ENCODE results near the gene STX4. TPM values are rescaled to one million over a fixed set of nuclear protein-coding genes. Genes with fewer than 3 reads are reported as not detected.

The STX4 gene, protein sequence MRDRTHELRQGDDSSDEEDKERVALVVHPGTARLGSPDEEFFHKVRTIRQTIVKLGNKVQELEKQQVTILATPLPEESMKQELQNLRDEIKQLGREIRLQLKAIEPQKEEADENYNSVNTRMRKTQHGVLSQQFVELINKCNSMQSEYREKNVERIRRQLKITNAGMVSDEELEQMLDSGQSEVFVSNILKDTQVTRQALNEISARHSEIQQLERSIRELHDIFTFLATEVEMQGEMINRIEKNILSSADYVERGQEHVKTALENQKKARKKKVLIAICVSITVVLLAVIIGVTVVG
- total RNA-seq = 17.5 and 20.2 TPM in 2 replicates

DNA sequence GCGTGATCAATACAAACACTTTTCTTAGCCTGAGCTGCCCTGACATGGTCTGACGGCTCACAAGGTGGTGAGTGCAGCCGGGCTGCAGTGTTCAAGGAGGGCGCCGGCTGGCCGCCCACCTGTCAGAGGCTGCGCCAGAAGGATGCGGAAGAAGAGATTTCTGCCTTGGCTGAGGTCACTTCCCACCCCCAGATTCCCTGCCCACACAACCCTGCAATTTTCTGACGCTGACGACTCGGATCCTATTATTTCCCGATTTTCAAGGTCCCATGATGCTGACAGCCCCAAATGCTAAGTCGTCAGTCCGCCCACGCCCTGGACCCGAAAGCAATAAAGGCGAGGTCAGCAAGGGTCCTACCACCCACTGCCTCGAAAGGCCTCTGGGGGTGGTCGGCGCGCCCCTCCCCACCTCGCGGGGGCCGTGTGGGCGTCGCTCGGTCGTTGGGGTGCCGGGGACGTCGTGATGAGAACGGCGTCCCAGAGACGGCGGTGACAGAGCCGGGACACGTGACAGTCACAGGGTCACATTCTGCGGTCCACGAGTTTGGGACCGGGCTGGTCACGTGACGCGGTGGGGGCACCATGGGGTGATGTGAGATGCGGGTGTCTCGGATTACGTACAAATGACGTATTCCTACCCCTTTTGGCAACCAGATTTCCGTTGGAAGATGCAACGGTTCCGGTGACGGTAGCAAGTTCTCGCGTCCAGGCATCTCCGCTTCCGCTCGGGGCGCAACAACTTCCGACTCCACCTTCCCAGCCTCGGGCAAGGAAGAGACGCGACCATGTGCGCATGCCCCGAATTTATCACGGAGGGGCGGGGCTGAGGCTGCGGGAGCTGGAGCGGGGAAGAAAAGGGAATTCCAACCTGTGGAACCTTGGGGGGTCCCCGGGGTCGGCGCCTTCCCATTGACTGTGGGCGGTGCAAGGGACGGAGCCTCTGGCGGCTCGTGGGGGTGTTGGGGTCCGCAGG, at the start of gene STX4:
STX4 (plus strand) TSS at position 823 of the 973 bp plus-strand sequence. CDS start 248 bp downstream, outside the sequence.

DNA sequence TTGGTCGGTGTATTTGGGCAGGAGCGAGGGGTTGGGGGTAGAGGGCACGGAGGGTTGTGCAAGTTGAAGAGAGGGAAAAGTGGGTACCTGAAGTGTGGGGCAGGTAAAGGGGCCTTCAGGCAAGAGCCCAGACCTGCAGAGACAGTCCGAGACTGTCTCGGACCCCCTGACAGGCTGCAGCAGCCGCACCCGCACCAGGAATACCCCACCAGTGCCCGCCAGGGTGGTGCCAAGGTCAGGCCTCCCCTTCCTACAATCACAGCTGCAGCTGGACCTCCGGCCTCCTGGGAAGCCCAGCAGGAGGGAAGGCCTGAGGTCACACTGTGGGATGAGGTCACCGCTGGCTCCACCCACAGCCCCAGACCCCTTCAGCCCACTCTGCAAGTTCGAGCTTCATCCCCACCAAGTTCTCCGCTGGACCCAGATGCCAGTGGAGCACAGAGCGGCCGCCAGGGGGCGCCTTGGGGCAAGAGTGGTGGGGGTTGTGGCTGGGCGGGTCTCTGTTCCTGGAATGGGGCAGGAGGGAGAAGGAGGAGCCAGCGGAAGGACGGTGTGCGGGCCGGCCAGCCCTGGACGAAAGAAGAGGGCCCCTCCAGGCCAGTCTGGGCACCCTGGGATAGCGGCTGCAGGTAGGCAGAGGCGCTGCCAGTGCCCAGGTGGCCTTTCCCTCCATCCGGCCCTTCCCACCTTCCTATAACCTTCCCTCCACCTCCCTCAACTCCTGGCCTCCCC, 48.5 kb upstream of the STX4 start, which contains the start of gene HSD3B7:
HSD3B7 (plus strand) TSS at position 539 of the 732 bp plus-strand sequence. CDS start 452 bp downstream, outside the sequence.

DNA sequence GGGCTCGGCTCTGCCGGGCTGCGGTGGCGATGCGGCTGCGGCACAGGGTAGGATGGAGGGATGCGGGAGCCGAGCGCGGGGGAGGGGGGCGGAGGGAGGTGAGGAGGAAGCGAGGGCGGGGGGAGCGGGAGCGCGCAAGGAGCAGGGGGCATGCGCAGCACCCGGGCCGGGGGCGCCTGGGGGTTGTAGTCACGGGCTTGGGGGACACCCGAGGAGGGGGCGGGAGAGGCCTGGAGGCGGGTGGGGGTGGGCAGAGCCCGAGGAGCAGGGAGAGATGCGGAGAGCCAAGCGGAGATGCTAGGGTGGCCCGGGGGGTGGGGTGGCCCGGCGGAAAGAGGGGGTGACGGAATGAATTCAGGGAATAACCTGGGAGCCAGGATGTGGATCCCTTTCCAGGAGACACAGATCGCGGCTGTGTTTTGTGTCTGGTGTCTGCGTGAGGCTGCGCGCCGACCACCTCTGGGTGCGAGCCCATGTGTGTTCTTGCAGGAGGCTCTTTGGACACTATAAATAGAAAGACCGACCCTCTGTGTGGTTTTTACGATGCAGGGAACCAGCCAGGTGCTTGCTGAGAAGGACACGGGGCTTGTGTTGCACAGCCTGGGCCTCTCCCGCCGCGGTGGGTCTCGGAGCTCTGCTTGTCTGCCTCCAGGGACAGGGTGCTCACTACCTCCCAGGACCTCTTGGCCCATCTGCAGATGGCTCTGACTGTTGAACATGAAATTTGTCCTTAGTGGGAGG, 22.6 kb upstream of the STX4 start, which contains the start of gene STX1B:
STX1B (minus strand) TSS at position 54 of the 741 bp plus-strand sequence. CDS start 242 bp downstream, outside the sequence.

DNA sequence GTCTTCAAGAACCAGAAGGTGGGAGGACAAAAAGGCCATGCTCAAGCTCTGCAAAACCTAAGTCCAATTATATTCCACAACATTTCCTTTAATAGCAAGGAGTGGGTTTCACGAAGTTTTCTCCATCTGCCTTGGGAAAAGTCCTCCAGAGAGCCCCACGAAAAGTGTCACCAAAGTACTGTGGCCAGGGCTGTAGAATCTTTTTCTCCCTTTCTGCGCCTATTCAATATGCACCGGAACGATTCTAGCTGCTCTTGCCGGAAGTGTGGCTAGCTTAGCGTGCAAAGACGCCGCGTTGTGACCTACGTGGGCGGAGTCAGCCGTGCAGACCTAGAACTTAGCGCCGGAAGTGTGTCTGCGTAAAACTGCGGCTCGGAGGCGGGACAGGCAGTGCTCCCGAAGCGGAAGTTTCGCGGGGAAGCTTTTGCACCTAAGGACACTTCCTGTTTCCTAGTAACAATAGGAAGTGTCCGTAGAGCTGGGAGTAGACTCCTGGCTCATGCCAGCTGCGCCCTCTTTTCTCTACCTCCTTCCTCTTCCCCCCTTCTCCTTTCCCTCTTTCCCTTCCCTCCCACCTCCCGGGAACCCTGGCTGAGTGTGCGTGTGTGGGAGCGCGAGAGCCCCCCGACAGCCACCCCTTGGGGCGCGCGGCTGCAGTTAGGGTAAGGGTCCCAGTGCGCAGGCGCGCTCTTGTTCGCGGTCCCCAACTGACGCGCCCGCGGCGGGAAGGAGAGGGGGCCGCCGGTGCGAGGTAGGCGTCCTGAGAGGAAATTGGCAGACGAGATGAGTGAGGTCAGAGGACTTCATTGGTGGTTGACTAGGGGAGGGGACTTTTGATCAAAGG, 40.8 kb downstream of the STX4 start, which contains the start of the genes ZNF646 and ZNF668:
ZNF646 (plus strand) TSS at position 453 of the 844 bp plus-strand sequence. CDS start 1,903 bp downstream, outside the sequence.
ZNF668 (minus strand) TSS at position 271 of the 844 bp plus-strand sequence. CDS start 9,781 bp downstream, outside the sequence.

DNA sequence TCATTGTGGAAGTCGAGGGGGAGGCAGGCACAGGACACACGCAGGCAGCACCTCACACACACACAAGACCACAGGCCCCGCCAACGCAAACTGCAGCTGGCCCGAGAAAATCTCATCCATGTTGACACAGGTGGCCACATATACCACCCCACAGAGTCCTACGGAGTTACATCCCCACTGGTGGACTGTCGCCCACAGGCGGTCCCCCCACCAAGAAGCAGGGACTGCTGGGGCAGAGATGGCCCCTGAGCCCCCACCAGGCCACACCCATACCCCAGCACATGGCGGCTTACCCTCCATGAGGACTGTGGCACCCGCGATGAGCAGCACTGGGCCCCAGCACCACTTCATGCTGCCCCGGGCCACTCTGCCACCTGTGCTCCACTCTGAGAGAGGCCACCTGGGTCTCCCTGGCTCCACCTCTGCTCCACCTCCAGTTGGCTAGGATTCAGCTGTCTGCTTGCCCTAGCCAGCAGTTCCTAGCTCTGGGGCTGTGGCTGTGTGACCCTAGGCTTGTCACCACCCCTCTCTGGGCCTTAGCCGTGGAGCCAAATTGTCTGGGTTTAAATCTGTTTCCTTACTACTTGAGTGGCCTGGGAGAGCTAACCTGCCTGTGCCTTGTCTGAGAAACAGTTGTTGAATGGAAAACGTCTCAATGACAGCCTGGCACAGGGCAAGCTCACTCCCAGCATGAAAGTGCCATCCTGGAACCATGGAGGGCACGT, 55.3 kb downstream of the STX4 start, which contains the start of gene PRSS53:
PRSS53 (minus strand) TSS at position 485 of the 725 bp plus-strand sequence; CDS start at position 351, 134 bp downstream.

Other genes starting within 250 kb of the STX4 start
- 13.4 and 15.9 TPM in 2 replicates for gene ZNF629, start 246.4 kb upstream of the STX4 start, total RNA-seq
- 65.5 and 67.8 TPM in 2 replicates for gene BCL7C, start 139.5 kb upstream of the STX4 start, total RNA-seq
- 2.9 and 5.2 TPM in 2 replicates for gene CTF1, start 136.9 kb upstream of the STX4 start, total RNA-seq
- gene FBXL19, start 110.0 kb upstream of the STX4 start, total RNA-seq = 14.0 and 16.7 TPM in 2 replicates
- 85.8 and 98.9 TPM in 2 replicates for gene ORAI3, start 84.5 kb upstream of the STX4 start, total RNA-seq
- gene SETD1A, start 75.8 kb upstream of the STX4 start, total RNA-seq = 3.3 and 4.0 TPM in 2 replicates
- gene HSD3B7, start 48.4 kb upstream of the STX4 start, total RNA-seq = 11.6 and 14.7 TPM in 2 replicates
- gene STX1B, start 22.9 kb upstream of the STX4 start, total RNA-seq = under 0.01 and 0.94 TPM in 2 replicates
- 13.5 and 16.9 TPM in 2 replicates for gene ZNF668, start 40.7 kb downstream of the STX4 start, total RNA-seq
- gene ZNF646, start 40.9 kb downstream of the STX4 start, total RNA-seq = 9.1 and 13.3 TPM in 2 replicates
- 0.58 and 1.2 TPM in 2 replicates for gene PRSS53, start 55.4 kb downstream of the STX4 start, total RNA-seq
- 198 and 277 TPM in 2 replicates for gene VKORC1, start 61.2 kb downstream of the STX4 start, total RNA-seq
- gene BCKDK, start 74.8 kb downstream of the STX4 start, total RNA-seq = 51.4 and 68.6 TPM in 2 replicates
- 30.2 and 33.0 TPM in 2 replicates for gene KAT8, start 84.1 kb downstream of the STX4 start, total RNA-seq
- gene PRSS8, start 102.2 kb downstream of the STX4 start, total RNA-seq = 0.12 and 0.51 TPM in 2 replicates
- gene PRSS36, start 116.5 kb downstream of the STX4 start, total RNA-seq = 0.34 and 1.3 TPM in 2 replicates
- 29.2 and 31.2 TPM in 2 replicates for gene FUS, start 146.6 kb downstream of the STX4 start, total RNA-seq
- 50.4 and 57.1 TPM in 2 replicates for gene PYCARD, start 169.2 kb downstream of the STX4 start, total RNA-seq
- 0.68 TPM in 1 of 2 replicates, not detected in the other for gene TRIM72, start 180.6 kb downstream of the STX4 start, total RNA-seq
- gene PYDC1, start 183.6 kb downstream of the STX4 start, total RNA-seq = not detected in 2 replicates
- gene ITGAM, start 226.4 kb downstream of the STX4 start, total RNA-seq = not detected in 2 replicates